ENCODE results near the gene COX6B2. TPM values are rescaled to one million over a fixed set of nuclear protein-coding genes. Genes with fewer than 3 reads are reported as not detected.
A peak's percentile ranks its signal among the peaks of the same experiment; 100 is the strongest.

COX6B2 gene
- total RNA-seq, 3 donors from 2014 or later = 16.6 to 30.0 (median 17.2) TPM

DNA sequence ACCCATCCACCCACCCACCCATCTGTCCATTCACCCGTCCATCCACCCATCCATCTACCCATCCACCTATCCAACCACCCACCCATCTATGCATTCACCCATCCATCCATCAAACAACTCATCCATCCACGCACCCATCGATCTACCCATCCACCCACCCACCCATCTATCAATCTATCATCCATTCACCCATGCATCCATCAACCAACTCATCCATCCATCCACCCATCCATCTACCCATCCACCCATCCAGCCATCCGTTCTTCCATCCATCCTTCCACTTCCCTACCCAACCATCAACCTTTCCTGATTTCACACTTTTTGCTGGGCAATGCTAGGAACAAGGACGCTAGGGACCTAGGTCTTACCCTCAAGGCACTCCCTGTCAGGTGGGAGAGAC, 27.5 kb upstream of the COX6B2 start:
- peaks cover 22% of the 10 kb centered on the region for H3K4me1 ChIP-seq (ENCODE audit: low read depth)
- H3K4me3 ChIP-seq = no peak overlapping the region
- H3K9me3 ChIP-seq = no peaks in the 10 kb centered on the region
- no peak for ATAC-seq
- intact Hi-C loops (cut with DNase I, micrococcal nuclease) = loop anchor here (10.0 kb wide), 2 partner anchors 77 to 87 kb away; no protein-coding TSS in a partner anchor
- no peak for DNase-seq
- TF ChIP-seq, protein P1, sequence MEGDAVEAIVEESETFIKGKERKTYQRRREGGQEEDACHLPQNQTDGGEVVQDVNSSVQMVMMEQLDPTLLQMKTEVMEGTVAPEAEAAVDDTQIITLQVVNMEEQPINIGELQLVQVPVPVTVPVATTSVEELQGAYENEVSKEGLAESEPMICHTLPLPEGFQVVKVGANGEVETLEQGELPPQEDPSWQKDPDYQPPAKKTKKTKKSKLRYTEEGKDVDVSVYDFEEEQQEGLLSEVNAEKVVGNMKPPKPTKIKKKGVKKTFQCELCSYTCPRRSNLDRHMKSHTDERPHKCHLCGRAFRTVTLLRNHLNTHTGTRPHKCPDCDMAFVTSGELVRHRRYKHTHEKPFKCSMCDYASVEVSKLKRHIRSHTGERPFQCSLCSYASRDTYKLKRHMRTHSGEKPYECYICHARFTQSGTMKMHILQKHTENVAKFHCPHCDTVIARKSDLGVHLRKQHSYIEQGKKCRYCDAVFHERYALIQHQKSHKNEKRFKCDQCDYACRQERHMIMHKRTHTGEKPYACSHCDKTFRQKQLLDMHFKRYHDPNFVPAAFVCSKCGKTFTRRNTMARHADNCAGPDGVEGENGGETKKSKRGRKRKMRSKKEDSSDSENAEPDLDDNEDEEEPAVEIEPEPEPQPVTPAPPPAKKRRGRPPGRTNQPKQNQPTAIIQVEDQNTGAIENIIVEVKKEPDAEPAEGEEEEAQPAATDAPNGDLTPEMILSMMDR (IDR thresholded peaks at IDR 0.05) = no peak
- H3K36me3 ChIP-seq (ENCODE audit: low read depth) = no peaks in the 10 kb centered on the region

DNA sequence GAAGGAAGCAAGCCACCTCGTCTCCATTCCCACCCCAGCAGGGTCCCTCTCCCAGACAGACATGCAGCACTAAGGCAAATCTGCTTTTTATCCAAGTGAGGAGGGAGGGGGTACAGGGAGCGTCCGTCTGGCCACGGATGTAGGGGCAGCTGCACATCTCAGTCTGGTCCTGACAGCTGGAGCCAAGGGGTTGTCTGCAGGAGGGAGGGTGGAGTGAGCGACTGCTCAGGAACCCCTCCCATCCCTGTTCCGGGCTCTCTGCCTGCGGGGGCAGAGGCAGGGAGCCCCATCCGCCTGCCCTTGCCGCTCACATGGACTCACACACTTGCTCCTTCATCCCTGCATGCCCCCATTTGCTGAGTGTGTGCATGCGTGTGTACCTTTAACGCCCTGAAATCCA, 24.7 kb upstream of the COX6B2 start:
- H3K4me3 ChIP-seq = no peak overlapping the region
- peaks cover 10% of the 10 kb centered on the region for H3K4me1 ChIP-seq (ENCODE audit: low read depth)
- TF ChIP-seq, protein P1 (IDR thresholded peaks at IDR 0.05) = no peak
- DNase-seq (no peak), ATAC-seq (no peak)
- H3K9me3 ChIP-seq = no peaks in the 10 kb centered on the region
- no peaks in the 10 kb centered on the region for H3K36me3 ChIP-seq (ENCODE audit: low read depth)
- intact Hi-C loops (cut with DNase I, micrococcal nuclease) = no loop called here

GRCh38 chr19:55377356-55378131, 23.0 kb upstream of the COX6B2 start:
- Histone ChIP-seq H3K36me3 (ENCODE audit: low read depth) (no peaks in the 10 kb centered on the region), H3K4me3 (no peak overlapping the region), H3K9me3 (no peaks in the 10 kb centered on the region), H3K4me1 (ENCODE audit: low read depth) (no peaks in the 10 kb centered on the region)
- DNase-seq = no peak
- TF ChIP-seq, protein P1 (IDR thresholded peaks at IDR 0.05) = no peak
- intact Hi-C loops (cut with DNase I, micrococcal nuclease) = no loop called here
- no peak for ATAC-seq

GRCh38 chr19:55376241-55376933, 21.9 kb upstream of the COX6B2 start, which contains the start of gene TMEM190:
Gene TMEM190, plus strand, starts transcription at chr19:55376826. Its CDS starts 28 bp downstream, at chr19:55376854.
- no peaks in the 10 kb centered on the region for H3K36me3 ChIP-seq (ENCODE audit: low read depth)
- no peak within 1 kb of the TSS for H3K4me3 ChIP-seq
- intact Hi-C loops (cut with DNase I, micrococcal nuclease) = no loop called here
- TF ChIP-seq, protein P1 (IDR thresholded peaks at IDR 0.05) = no peak
- peak; percentile 43 for ATAC-seq
- DNase-seq = no peak
- no peaks in the 10 kb centered on the region for H3K4me1 ChIP-seq (ENCODE audit: low read depth)
- H3K9me3 ChIP-seq = no peaks in the 10 kb centered on the region

GRCh38 chr19:55373993-55374757, 19.7 kb upstream of the COX6B2 start:
- H3K4me3 ChIP-seq = no peak overlapping the region
- no peaks in the 10 kb centered on the region for H3K9me3 ChIP-seq
- no peaks in the 10 kb centered on the region for H3K36me3 ChIP-seq (ENCODE audit: low read depth)
- intact Hi-C loops (cut with DNase I, micrococcal nuclease) = no loop called here
- ATAC-seq (peak; percentile 3), DNase-seq (no peak)
- peaks cover 2% of the 10 kb centered on the region for H3K4me1 ChIP-seq (ENCODE audit: low read depth)
- TF ChIP-seq, protein P1 (IDR thresholded peaks at IDR 0.05) = no peak

Measured in mucosa of descending colon (tissue), 3 donors.